GM23338 (cell line): ENCODE measurements around the gene SOX13. TPM values are rescaled to one million over a fixed set of nuclear protein-coding genes. Genes with fewer than 3 reads are reported as not detected.

Source experiments
- ATAC-seq: fragments of 200-7000 bp; cut with Tn5 transposase; 3 replicates; pipeline ENCODE4 v1.9.1; 2020
- DNase-seq: peaks from one replicate; pipeline ENCODE4 v3.0.0-alpha.2; 2015; ENCODE audit warnings: low spot score
- H2AFZ ChIP-seq: fragments of 200-600 bp; sonication (generic); 2 replicates; pipeline ENCODE4 v1.8.0; 2016; ENCODE audit warnings: antibody characterized with exemption, mild to moderate bottlenecking, moderate library complexity
- H3F3A ChIP-seq: fragments of 200-600 bp; sonication (generic); replicated peaks from 2 replicates; pipeline ENCODE4 v1.8.0; 2017; ENCODE audit warnings: antibody characterized with exemption, mixed run types, low read depth
- H3K27ac ChIP-seq: fragments of 200-600 bp; sonication (generic); 2 replicates; pipeline ENCODE4 v1.6.1; 2016; ENCODE audit warnings: low read depth
- H3K27me3 ChIP-seq: fragments of 200-600 bp; sonication (generic); 2 replicates; pipeline ENCODE4 v1.8.0; 2016; ENCODE audit warnings: mild to moderate bottlenecking, mixed run types, moderate library complexity; ENCODE audit not compliant: insufficient read depth
- H3K36me3 ChIP-seq: fragments of 200-600 bp; sonication (generic); 2 replicates; pipeline ENCODE4 v1.8.0; 2016; ENCODE audit warnings: mild to moderate bottlenecking; ENCODE audit not compliant: insufficient read depth
- H3K4me1 ChIP-seq: fragments of 200-600 bp; sonication (generic); 2 replicates; pipeline ENCODE4 v1.8.0; 2016; ENCODE audit warnings: mild to moderate bottlenecking, moderate library complexity; ENCODE audit not compliant: insufficient read depth
- H3K4me2 ChIP-seq: fragments of 200-600 bp; sonication (generic); 2 replicates; pipeline ENCODE4 v1.7.1; 2017; ENCODE audit warnings: mixed run types
- H3K4me3 ChIP-seq: fragments of 200-600 bp; sonication (generic); 2 replicates; pipeline ENCODE4 v1.6.1; 2016; ENCODE audit warnings: mixed run types
- H3K79me2 ChIP-seq: fragments of 200-600 bp; sonication (generic); replicated peaks from 2 replicates; pipeline ENCODE4 v1.8.0; 2017; ENCODE audit warnings: mild to moderate bottlenecking; ENCODE audit not compliant: insufficient read depth
- H3K9me2 ChIP-seq: fragments of 200-600 bp; sonication (generic); 2 replicates; pipeline ENCODE4 v1.8.0; 2017; ENCODE audit not compliant: insufficient read depth
- H4K20me1 ChIP-seq: fragments of 200-600 bp; sonication (generic); replicated peaks from 2 replicates; pipeline ENCODE4 v1.8.0; 2017; ENCODE audit warnings: mild to moderate bottlenecking; ENCODE audit not compliant: insufficient read depth
- H3K27ac Mint-ChIP-seq: 2 replicates; pipeline ENCODE4 v1.8.0; 2020; ENCODE audit warnings: inconsistent platforms, mild to moderate bottlenecking, moderate library complexity, mixed read lengths
- H3K27me3 Mint-ChIP-seq: 3 replicates; pipeline ENCODE4 v1.8.0; 2022; ENCODE audit warnings: low read depth, mild to moderate bottlenecking, moderate library complexity, mixed read lengths, inconsistent platforms; ENCODE audit not compliant: insufficient read depth, poor library complexity
- H3K36me3 Mint-ChIP-seq: 3 replicates; pipeline ENCODE4 v1.8.0; 2021; ENCODE audit warnings: low read depth, mild to moderate bottlenecking, inconsistent platforms, moderate library complexity, mixed read lengths
- H3K4me1 Mint-ChIP-seq: 3 replicates; pipeline ENCODE4 v1.8.0; 2020; ENCODE audit warnings: mild to moderate bottlenecking, inconsistent platforms, mixed read lengths
- H3K4me3 Mint-ChIP-seq: 3 replicates; pipeline ENCODE4 v1.8.0; 2021; ENCODE audit warnings: moderate library complexity, mild to moderate bottlenecking, inconsistent platforms, mixed read lengths
- H3K9me3 Mint-ChIP-seq: 3 replicates; pipeline ENCODE4 v1.8.0; 2020; ENCODE audit warnings: moderate library complexity, mild to moderate bottlenecking, inconsistent platforms, mixed read lengths
- CREB1 ChIP-seq: fragments of 250-450 bp; sonication (Bioruptor Pico); IDR thresholded peaks from 2 replicates; pipeline ENCODE4 v1.5.0; 2020; ENCODE audit warnings: low read depth, mild to moderate bottlenecking, moderate library complexity
- EZH2 ChIP-seq: fragments of 200-600 bp; sonication (generic); IDR thresholded peaks from one replicate; pipeline ENCODE4 v1.8.0; 2017; ENCODE audit warnings: antibody characterized with exemption, mild to moderate bottlenecking, low read depth; ENCODE audit not compliant: unreplicated experiment
- EZH2phosphoT487 ChIP-seq: fragments of 200-600 bp; sonication (generic); IDR thresholded peaks from one replicate; pipeline ENCODE4 v1.8.1; 2018; ENCODE audit warnings: antibody characterized with exemption; ENCODE audit not compliant: unreplicated experiment
- JUNB ChIP-seq: IDR thresholded peaks from one replicate; pipeline ENCODE4 v1.6.1; 2016; ENCODE audit warnings: antibody characterized with exemption; ENCODE audit not compliant: unreplicated experiment
- NANOG ChIP-seq: IDR thresholded peaks from 2 replicates; pipeline ENCODE4 v1.6.1; 2016; ENCODE audit warnings: antibody characterized with exemption, borderline replicate concordance
- POLR2AphosphoS5 ChIP-seq: IDR thresholded peaks from 2 replicates; pipeline ENCODE4 v1.6.1; 2016; ENCODE audit warnings: antibody characterized with exemption, low read depth
- STAT1 ChIP-seq: IDR thresholded peaks from one replicate; pipeline ENCODE4 v1.6.1; 2016; ENCODE audit warnings: antibody characterized with exemption; ENCODE audit not compliant: unreplicated experiment
- ZNF114 ChIP-seq: fragments of 250-450 bp; sonication (Bioruptor Pico); IDR thresholded peaks from 2 replicates; pipeline ENCODE4 v1.5.0; 2020; ENCODE audit warnings: mild to moderate bottlenecking, moderate library complexity
- ZNF331 ChIP-seq: fragments of 250-450 bp; sonication (Bioruptor Pico); IDR thresholded peaks from 2 replicates; pipeline ENCODE4 v1.5.0; 2020; ENCODE audit warnings: low read depth, mild to moderate bottlenecking, moderate library complexity
- polyA plus RNA-seq: library from polyadenylated mRNA; unstranded; fragments of >200 nt; fragmentation: Nextera tagmentation; extraction: Ambion mirVana; gene quantifications from 2 replicates; pipeline ENCODE4 v1.2.1, GENCODE V29; 2016
- total RNA-seq: library from RNA; depleted of rRNA; stranded (reverse); fragments of >200 nt; shearing (Covaris generic); gene quantifications from 2 replicates; pipeline ENCODE4 v1.2.3, GENCODE V29; 2014
- TF ChIP-seq, protein P1 (sequence below): IDR thresholded peaks from 2 replicates; pipeline ENCODE4 v1.6.1; 2016; ENCODE audit warnings: antibody characterized with exemption
- TF ChIP-seq, protein P2 (sequence below), 2 experiments: fragments of 200-600 bp in 1 of 2; sonication (generic) in 1 of 2; conservative IDR thresholded peaks; 2 replicates each; pipeline versions ENCODE4 v1.5.1 to v1.6.1; 2016 to 2017; ENCODE audit warnings: antibody characterized with exemption in 2 of 2, low read depth in 2 of 2, mild to moderate bottlenecking in 2 of 2, moderate library complexity in 1 of 2
- TF ChIP-seq, protein P3 (sequence below): IDR thresholded peaks from one replicate; pipeline ENCODE4 v1.6.1; 2018; ENCODE audit warnings: antibody characterized with exemption; ENCODE audit not compliant: unreplicated experiment
- TF ChIP-seq, protein P4 (sequence below): fragments of 250-450 bp; sonication (Bioruptor Pico); IDR thresholded peaks from 2 replicates; pipeline ENCODE4 v1.5.0; 2020; ENCODE audit warnings: mild to moderate bottlenecking, moderate library complexity

Gene SOX13
- total and polyA plus RNA-seq, 2 experiments from 2014 or later: 28.6 to 123 TPM

DNA sequence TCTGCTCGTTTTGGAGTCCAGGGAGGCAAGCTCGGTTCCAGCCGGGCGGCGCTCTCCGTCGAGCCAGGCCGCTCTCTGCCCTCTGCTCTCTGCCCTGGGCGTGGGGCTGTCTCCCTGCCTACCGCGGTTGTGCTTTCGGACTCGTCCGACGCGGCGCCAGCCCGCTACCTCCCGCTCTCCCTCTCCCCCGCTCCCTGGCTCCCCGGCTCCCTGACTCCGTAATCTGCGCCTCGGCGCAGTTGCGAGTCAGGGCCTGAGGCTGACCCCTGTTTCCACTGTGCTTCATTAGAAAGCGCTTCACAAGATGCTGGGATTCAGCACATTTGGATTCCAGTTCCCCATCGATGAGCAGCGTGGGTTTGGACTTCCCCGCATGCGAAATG lies 2.2 kb downstream of the SOX13 start:
- Histone ChIP-seq H3K9me2 (no peaks in the 10 kb centered on the region), H3K27me3 (peaks cover 10% of the 10 kb centered on the region; the same call in 1 of the 2 replicates), H3K79me2 (peaks cover 60% of the 10 kb centered on the region), H3K36me3 (no peaks in the 10 kb centered on the region), H3K4me1 (peaks cover 38% of the 10 kb centered on the region), H3K4me2 (peak overlapping the region; percentile 98), H2AFZ (no peak overlapping the region), H3K4me3 (peak overlapping the region; percentile 97), H3F3A (peaks cover 39% of the 10 kb centered on the region), H3K27ac (no peak overlapping the region), H4K20me1 (peaks cover 21% of the 10 kb centered on the region)
- Mint-ChIP-seq H3K27ac (no peak overlapping the region), H3K27me3 (peaks cover 37% of the 10 kb centered on the region), H3K36me3 (peaks cover 20% of the 10 kb centered on the region), H3K4me3 (peak overlapping the region; percentile 97), H3K9me3 (no peaks in the 10 kb centered on the region; the same call in 2 of the 3 replicates), H3K4me1 (peaks cover 49% of the 10 kb centered on the region)
- DNase-seq (peak; percentile 67), ATAC-seq (peak; percentile 6)
- TF ChIP-seq ZNF331 (CRISPR knock-in tag) (no peak), CREB1 (CRISPR knock-in tag) (no peak), NANOG (no peak), EZH2 (no peak), STAT1 (no peak), ZNF114 (CRISPR knock-in tag) (no peak), POLR2AphosphoS5 (no peak), EZH2phosphoT487 (no peak), JUNB (no peak)
- TF ChIP-seq, protein P1, sequence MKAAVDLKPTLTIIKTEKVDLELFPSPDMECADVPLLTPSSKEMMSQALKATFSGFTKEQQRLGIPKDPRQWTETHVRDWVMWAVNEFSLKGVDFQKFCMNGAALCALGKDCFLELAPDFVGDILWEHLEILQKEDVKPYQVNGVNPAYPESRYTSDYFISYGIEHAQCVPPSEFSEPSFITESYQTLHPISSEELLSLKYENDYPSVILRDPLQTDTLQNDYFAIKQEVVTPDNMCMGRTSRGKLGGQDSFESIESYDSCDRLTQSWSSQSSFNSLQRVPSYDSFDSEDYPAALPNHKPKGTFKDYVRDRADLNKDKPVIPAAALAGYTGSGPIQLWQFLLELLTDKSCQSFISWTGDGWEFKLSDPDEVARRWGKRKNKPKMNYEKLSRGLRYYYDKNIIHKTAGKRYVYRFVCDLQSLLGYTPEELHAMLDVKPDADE: no peak
- TF ChIP-seq, protein P2, sequence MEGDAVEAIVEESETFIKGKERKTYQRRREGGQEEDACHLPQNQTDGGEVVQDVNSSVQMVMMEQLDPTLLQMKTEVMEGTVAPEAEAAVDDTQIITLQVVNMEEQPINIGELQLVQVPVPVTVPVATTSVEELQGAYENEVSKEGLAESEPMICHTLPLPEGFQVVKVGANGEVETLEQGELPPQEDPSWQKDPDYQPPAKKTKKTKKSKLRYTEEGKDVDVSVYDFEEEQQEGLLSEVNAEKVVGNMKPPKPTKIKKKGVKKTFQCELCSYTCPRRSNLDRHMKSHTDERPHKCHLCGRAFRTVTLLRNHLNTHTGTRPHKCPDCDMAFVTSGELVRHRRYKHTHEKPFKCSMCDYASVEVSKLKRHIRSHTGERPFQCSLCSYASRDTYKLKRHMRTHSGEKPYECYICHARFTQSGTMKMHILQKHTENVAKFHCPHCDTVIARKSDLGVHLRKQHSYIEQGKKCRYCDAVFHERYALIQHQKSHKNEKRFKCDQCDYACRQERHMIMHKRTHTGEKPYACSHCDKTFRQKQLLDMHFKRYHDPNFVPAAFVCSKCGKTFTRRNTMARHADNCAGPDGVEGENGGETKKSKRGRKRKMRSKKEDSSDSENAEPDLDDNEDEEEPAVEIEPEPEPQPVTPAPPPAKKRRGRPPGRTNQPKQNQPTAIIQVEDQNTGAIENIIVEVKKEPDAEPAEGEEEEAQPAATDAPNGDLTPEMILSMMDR (conservative IDR thresholded peaks at IDR 0.05; ENCODE audit: low read depth in 2 of 2): no peak
- TF ChIP-seq, protein P3, sequence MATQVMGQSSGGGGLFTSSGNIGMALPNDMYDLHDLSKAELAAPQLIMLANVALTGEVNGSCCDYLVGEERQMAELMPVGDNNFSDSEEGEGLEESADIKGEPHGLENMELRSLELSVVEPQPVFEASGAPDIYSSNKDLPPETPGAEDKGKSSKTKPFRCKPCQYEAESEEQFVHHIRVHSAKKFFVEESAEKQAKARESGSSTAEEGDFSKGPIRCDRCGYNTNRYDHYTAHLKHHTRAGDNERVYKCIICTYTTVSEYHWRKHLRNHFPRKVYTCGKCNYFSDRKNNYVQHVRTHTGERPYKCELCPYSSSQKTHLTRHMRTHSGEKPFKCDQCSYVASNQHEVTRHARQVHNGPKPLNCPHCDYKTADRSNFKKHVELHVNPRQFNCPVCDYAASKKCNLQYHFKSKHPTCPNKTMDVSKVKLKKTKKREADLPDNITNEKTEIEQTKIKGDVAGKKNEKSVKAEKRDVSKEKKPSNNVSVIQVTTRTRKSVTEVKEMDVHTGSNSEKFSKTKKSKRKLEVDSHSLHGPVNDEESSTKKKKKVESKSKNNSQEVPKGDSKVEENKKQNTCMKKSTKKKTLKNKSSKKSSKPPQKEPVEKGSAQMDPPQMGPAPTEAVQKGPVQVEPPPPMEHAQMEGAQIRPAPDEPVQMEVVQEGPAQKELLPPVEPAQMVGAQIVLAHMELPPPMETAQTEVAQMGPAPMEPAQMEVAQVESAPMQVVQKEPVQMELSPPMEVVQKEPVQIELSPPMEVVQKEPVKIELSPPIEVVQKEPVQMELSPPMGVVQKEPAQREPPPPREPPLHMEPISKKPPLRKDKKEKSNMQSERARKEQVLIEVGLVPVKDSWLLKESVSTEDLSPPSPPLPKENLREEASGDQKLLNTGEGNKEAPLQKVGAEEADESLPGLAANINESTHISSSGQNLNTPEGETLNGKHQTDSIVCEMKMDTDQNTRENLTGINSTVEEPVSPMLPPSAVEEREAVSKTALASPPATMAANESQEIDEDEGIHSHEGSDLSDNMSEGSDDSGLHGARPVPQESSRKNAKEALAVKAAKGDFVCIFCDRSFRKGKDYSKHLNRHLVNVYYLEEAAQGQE: no peak
- TF ChIP-seq, protein P4, sequence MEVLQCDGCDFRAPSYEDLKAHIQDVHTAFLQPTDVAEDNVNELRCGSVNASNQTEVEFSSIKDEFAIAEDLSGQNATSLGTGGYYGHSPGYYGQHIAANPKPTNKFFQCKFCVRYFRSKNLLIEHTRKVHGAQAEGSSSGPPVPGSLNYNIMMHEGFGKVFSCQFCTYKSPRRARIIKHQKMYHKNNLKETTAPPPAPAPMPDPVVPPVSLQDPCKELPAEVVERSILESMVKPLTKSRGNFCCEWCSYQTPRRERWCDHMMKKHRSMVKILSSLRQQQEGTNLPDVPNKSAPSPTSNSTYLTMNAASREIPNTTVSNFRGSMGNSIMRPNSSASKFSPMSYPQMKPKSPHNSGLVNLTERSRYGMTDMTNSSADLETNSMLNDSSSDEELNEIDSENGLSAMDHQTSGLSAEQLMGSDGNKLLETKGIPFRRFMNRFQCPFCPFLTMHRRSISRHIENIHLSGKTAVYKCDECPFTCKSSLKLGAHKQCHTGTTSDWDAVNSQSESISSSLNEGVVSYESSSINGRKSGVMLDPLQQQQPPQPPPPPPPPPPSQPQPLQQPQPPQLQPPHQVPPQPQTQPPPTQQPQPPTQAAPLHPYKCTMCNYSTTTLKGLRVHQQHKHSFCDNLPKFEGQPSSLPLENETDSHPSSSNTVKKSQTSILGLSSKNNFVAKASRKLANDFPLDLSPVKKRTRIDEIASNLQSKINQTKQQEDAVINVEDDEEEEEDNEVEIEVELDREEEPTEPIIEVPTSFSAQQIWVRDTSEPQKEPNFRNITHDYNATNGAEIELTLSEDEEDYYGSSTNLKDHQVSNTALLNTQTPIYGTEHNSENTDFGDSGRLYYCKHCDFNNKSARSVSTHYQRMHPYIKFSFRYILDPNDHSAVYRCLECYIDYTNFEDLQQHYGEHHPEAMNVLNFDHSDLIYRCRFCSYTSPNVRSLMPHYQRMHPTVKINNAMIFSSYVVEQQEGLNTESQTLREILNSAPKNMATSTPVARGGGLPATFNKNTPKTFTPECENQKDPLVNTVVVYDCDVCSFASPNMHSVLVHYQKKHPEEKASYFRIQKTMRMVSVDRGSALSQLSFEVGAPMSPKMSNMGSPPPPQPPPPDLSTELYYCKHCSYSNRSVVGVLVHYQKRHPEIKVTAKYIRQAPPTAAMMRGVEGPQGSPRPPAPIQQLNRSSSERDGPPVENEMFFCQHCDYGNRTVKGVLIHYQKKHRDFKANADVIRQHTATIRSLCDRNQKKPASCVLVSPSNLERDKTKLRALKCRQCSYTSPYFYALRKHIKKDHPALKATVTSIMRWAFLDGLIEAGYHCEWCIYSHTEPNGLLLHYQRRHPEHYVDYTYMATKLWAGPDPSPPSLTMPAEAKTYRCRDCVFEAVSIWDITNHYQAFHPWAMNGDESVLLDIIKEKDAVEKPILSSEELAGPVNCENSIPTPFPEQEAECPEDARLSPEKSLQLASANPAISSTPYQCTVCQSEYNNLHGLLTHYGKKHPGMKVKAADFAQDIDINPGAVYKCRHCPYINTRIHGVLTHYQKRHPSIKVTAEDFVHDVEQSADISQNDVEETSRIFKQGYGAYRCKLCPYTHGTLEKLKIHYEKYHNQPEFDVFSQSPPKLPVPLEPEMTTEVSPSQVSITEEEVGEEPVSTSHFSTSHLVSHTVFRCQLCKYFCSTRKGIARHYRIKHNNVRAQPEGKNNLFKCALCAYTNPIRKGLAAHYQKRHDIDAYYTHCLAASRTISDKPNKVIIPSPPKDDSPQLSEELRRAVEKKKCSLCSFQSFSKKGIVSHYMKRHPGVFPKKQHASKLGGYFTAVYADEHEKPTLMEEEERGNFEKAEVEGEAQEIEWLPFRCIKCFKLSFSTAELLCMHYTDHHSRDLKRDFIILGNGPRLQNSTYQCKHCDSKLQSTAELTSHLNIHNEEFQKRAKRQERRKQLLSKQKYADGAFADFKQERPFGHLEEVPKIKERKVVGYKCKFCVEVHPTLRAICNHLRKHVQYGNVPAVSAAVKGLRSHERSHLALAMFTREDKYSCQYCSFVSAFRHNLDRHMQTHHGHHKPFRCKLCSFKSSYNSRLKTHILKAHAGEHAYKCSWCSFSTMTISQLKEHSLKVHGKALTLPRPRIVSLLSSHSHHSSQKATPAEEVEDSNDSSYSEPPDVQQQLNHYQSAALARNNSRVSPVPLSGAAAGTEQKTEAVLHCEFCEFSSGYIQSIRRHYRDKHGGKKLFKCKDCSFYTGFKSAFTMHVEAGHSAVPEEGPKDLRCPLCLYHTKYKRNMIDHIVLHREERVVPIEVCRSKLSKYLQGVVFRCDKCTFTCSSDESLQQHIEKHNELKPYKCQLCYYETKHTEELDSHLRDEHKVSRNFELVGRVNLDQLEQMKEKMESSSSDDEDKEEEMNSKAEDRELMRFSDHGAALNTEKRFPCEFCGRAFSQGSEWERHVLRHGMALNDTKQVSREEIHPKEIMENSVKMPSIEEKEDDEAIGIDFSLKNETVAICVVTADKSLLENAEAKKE (CRISPR knock-in tag): no peak
